GM12878 (cell line): ENCODE results near the gene ITSN1. TPM values are rescaled to one million over a fixed set of nuclear protein-coding genes. Genes with fewer than 3 reads are reported as not detected.

Source experiments
- ATAC-seq: fragments of 200-7000 bp; cut with Tn5 transposase; 3 replicates; pipeline ENCODE4 v1.9.1; 2020; ENCODE audit warnings: mild to moderate bottlenecking, moderate library complexity
- BruUV-seq: library from RNA; stranded (reverse); fragments of 400-500 nt; replicated peaks from 2 replicates; lab custom pipeline; 2021; lab: Mats Ljungman, UMichigan
- CTCF ChIA-PET: fragments of 300-600 bp; sonication (Branson Sonifier 250); formaldehyde crosslinking; extraction: SDS; loops from one replicate; lab custom pipeline; 2021; ENCODE audit warnings: inconsistent platforms; lab: Yijun Ruan, JAX
- POLR2A ChIA-PET: fragments of 350-600 bp; formaldehyde crosslinking; extraction: SDS; loops from one replicate; lab custom pipeline; 2021; ENCODE audit warnings: inconsistent platforms; lab: Charles Lee
- RAD21 ChIA-PET: fragments of 300-600 bp; sonication (Branson Sonifier 250); formaldehyde crosslinking; loops from one replicate; lab custom pipeline; 2023; ENCODE audit warnings: antibody characterized with exemption; ENCODE audit not compliant: unreplicated experiment; lab: Charles Lee
- SMC1A ChIA-PET: fragments of 300-600 bp; sonication (Branson Sonifier 250); formaldehyde crosslinking; loops from one replicate; lab custom pipeline; 2023; ENCODE audit not compliant: unreplicated experiment, uncharacterized antibody; lab: Charles Lee
- DNase-seq: peaks from one replicate; pipeline ENCODE4 v3.0.0-alpha.2; 2011; ENCODE audit warnings: low read depth, low spot score
- FAIRE-seq: peaks from 3 replicates; lab custom pipeline; 2011; peaks lifted over from hg19 to GRCh38; lab: Jason Lieb, UNC
- H2AFZ ChIP-seq: 2 replicates; pipeline ENCODE4 v1.6.0; 2011; ENCODE audit warnings: low read depth, low read length, control low read depth; ENCODE audit not compliant: control insufficient read depth
- H3K27ac ChIP-seq: 2 replicates; pipeline ENCODE4 v1.5.1; 2011; ENCODE audit warnings: control low read depth; ENCODE audit not compliant: control insufficient read depth, insufficient read depth
- H3K27me3 ChIP-seq, 2 experiments: replicated peaks in 1 of 2; 2 replicates each; pipeline versions ENCODE4 v1.6.0 to v1.6.1; 2011; ENCODE audit warnings: low read length in 1 of 2; ENCODE audit not compliant: control insufficient read depth in 2 of 2, insufficient read depth in 2 of 2
- H3K36me3 ChIP-seq, 2 experiments: 2 replicates each; pipeline ENCODE4 v1.5.1; 2011; ENCODE audit warnings: low read length in 1 of 2; ENCODE audit not compliant: control insufficient read depth in 2 of 2, insufficient read depth in 2 of 2
- H3K4me1 ChIP-seq: 2 replicates; pipeline ENCODE4 v1.6.1; 2011; ENCODE audit warnings: mild to moderate bottlenecking, low read length, moderate library complexity, mixed read lengths; ENCODE audit not compliant: control insufficient read depth, insufficient read depth
- H3K4me2 ChIP-seq: 2 replicates; pipeline ENCODE4 v1.6.0; 2011; ENCODE audit warnings: control low read depth; ENCODE audit not compliant: control insufficient read depth, insufficient read depth
- H3K4me3 ChIP-seq: fragments of 200-600 bp; sonication (generic); 2 replicates; pipeline ENCODE4 v1.5.1; 2016
- H3K79me2 ChIP-seq: 2 replicates; pipeline ENCODE4 v1.6.0; 2011; ENCODE audit warnings: low read length; ENCODE audit not compliant: control insufficient read depth, insufficient read depth
- H3K9ac ChIP-seq: 2 replicates; pipeline ENCODE4 v1.8.0; 2011; ENCODE audit warnings: low read length, control low read depth, mixed read lengths; ENCODE audit not compliant: control insufficient read depth, insufficient read depth
- H3K9me3 ChIP-seq: replicated peaks from 3 replicates; pipeline ENCODE4 v1.5.1; 2011; ENCODE audit warnings: mild to moderate bottlenecking, low read length; ENCODE audit not compliant: control insufficient read depth, insufficient read depth
- H4K20me1 ChIP-seq: 2 replicates; pipeline ENCODE4 v1.6.0; 2011; ENCODE audit not compliant: control insufficient read depth, insufficient read depth
- BCLAF1 ChIP-seq: fragments of 450-650 bp; IDR thresholded peaks from 2 replicates; pipeline ENCODE4 v1.6.1; 2017; ENCODE audit warnings: antibody characterized with exemption, mild to moderate bottlenecking, moderate library complexity
- JUND ChIP-seq: IDR thresholded peaks from 2 replicates; pipeline ENCODE4 v1.6.1; 2012; ENCODE audit warnings: low read depth, mild to moderate bottlenecking, low read length, improper control_type of control experiment, moderate library complexity
- SMAD1 ChIP-seq: fragments of 450-650 bp; IDR thresholded peaks from 2 replicates; pipeline ENCODE4 v1.6.1; 2018; ENCODE audit warnings: mild to moderate bottlenecking, low read depth; ENCODE audit not compliant: partially characterized antibody
- ZBTB4 ChIP-seq: fragments of 450-650 bp; formaldehyde crosslinking; IDR thresholded peaks from 2 replicates; pipeline ENCODE4 v1.4.0; 2022; ENCODE audit warnings: mild to moderate bottlenecking, moderate library complexity
- WGBS: methylation state at CpG from one replicate; pipeline ENCODE4 v1.1.6; 2016; ENCODE audit warnings: low lambda C conversion rate; ENCODE audit not compliant: insufficient replicate concordance, insufficient coverage; ENCODE audit errors: missing lambda C conversion rate; 5-methylcytosine and 5-hydroxymethylcytosine counted together
- in situ Hi-C: fragments of 300-500 bp; cut with MboI; formaldehyde crosslinking; loops from 9 replicates; pipeline ENCODE4 v1.14.3; 2018; ENCODE audit warnings: mixed read lengths
- intact Hi-C: fragments of 100-400 bp; cut with micrococcal nuclease; formaldehyde crosslinking; loops from one replicate; pipeline ENCODE4 v1.14.2; 2022; ENCODE audit not compliant: unreplicated experiment
- polyA plus RNA-seq, 11 experiments: library from polyadenylated mRNA; depleted of rRNA in 4 of 11; unstranded in 6 of 11; stranded (reverse) in 5 of 11; fragments of >200 nt; fragmentation: Nextera tagmentation in 4 of 11; fragmentation: Illumina TruSeq in 1 of 11; extraction: Ambion mirVana in 4 of 11; extraction: Trizol in 1 of 11; gene quantifications; 1 replicate in 1 of 11; 2 replicates in 10 of 11; pipeline versions ENCODE4 v1.2.1 to v1.2.3, GENCODE V29; 2011 to 2016; ENCODE audit warnings: inconsistent platforms in 2 of 11, missing spikeins in 2 of 11, low read depth in 1 of 11
- total RNA-seq, 4 experiments: library from RNA; depleted of rRNA in 3 of 4; stranded (reverse); fragments of >200 nt in 3 of 4; fragmentation: Illumina TruSeq in 1 of 4; extraction: Trizol in 1 of 4; gene quantifications; 2 replicates each; pipeline versions ENCODE4 v1.2.1 to v1.2.3, GENCODE V29; 2013 to 2021

The ITSN1 gene
- total and polyA plus RNA-seq, 10 of the 15 experiments (the other 5 are each of a cell fraction or from before 2014, with no cell fraction given) = 0.89 to 10.6 (median 4.8) TPM

- in situ Hi-C loops = no loop called here
- no peaks in the 10 kb centered on the region for H4K20me1 ChIP-seq
- WGBS = 19% methylated on average over 5 of the region's 5 CpGs
- RAD21 ChIA-PET = no interaction called here
- no peaks in the 10 kb centered on the region for H3K79me2 ChIP-seq
- BruUV-seq = no TSS peak
- no peak overlapping the region for H3K27ac ChIP-seq
- TF ChIP-seq SMAD1 (no peak), ZBTB4 (CRISPR knock-in tag) (no peak), BCLAF1 (no peak), JUND (no peak)
- POLR2A ChIA-PET = interaction anchor here (0.6 kb wide), 1 partner anchor 1068 kb away, joined by 3 read pairs; no protein-coding TSS in a partner anchor
- no peak overlapping the region for H3K4me3 ChIP-seq
- no peaks in the 10 kb centered on the region for H3K9me3 ChIP-seq
- ATAC-seq (no peak), FAIRE-seq (no peak), DNase-seq (no peak)
- CTCF ChIA-PET = interaction anchor here (0.7 kb wide), 1 partner anchor 150 kb away, joined by 3 read pairs; no protein-coding TSS in a partner anchor
- intact Hi-C loops = no loop called here
- no peaks in the 10 kb centered on the region for H3K27me3 ChIP-seq
- no peak overlapping the region for H3K4me2 ChIP-seq
- SMC1A ChIA-PET = interaction anchor here (0.9 kb wide), 1 partner anchor 13 kb away, joined by 3 read pairs; no protein-coding TSS in a partner anchor
- H3K36me3 ChIP-seq = no peaks in the 10 kb centered on the region
- no peak overlapping the region for H3K9ac ChIP-seq
- no peak overlapping the region for H2AFZ ChIP-seq
- no peaks in the 10 kb centered on the region for H3K4me1 ChIP-seq
Observed at GRCh38 chr21:33854604-33855003, 212.3 kb downstream of the ITSN1 start.
